SK-N-SH treated with all-trans-retinoic acid at 6 μM for 48 hours (cell line): Measurements from ENCODE around the gene SGPP2.

Experiments
- BACH2 ChIP-seq: fragments of 250-450 bp; sonication (Bioruptor Pico); IDR thresholded peaks from 2 replicates; pipeline ENCODE4 v1.9.0; 2021; ENCODE audit warnings: mild to moderate bottlenecking, borderline replicate concordance
- CREB5 ChIP-seq: fragments of 250-450 bp; sonication (Bioruptor Pico); IDR thresholded peaks from 2 replicates; pipeline ENCODE4 v1.5.1; 2020; ENCODE audit warnings: low read depth, mild to moderate bottlenecking, moderate library complexity
- CSDC2 ChIP-seq: fragments of 250-450 bp; sonication (Bioruptor Pico); IDR thresholded peaks from 2 replicates; pipeline ENCODE4 v1.5.0; 2020; ENCODE audit warnings: mild to moderate bottlenecking, moderate library complexity
- GLIS3 ChIP-seq: fragments of 250-450 bp; sonication (Bioruptor Pico); IDR thresholded peaks from 2 replicates; pipeline ENCODE4 v1.5.0; 2020; ENCODE audit warnings: mild to moderate bottlenecking, moderate library complexity
- OSR1 ChIP-seq: fragments of 250-450 bp; sonication (Bioruptor Pico); IDR thresholded peaks from 2 replicates; pipeline ENCODE4 v1.8.0; 2022; ENCODE audit warnings: moderate library complexity, mild to moderate bottlenecking, inconsistent platforms
- RARB ChIP-seq: fragments of 250-450 bp; sonication (Bioruptor Pico); IDR thresholded peaks from 2 replicates; pipeline ENCODE4 v1.8.0; 2021; ENCODE audit warnings: mild to moderate bottlenecking, moderate library complexity
- TCF4 ChIP-seq: fragments of 250-450 bp; sonication (Bioruptor Pico); IDR thresholded peaks from 2 replicates; pipeline ENCODE4 v1.8.0; 2021; ENCODE audit warnings: mild to moderate bottlenecking, moderate library complexity, borderline replicate concordance
- ZC3H10 ChIP-seq: fragments of 250-450 bp; sonication (Bioruptor Pico); IDR thresholded peaks from 2 replicates; pipeline ENCODE4 v1.5.1; 2021; ENCODE audit warnings: mild to moderate bottlenecking, moderate library complexity
- TF ChIP-seq, protein P1 (sequence below): fragments of 250-450 bp; sonication (Bioruptor Pico); IDR thresholded peaks from 2 replicates; pipeline ENCODE4 v1.5.1; 2021; ENCODE audit warnings: mild to moderate bottlenecking, moderate library complexity
- TF ChIP-seq, protein P2 (sequence below): fragments of 250-450 bp; sonication (Bioruptor Pico); IDR thresholded peaks from 2 replicates; pipeline ENCODE4 v1.8.0; 2020; ENCODE audit warnings: mild to moderate bottlenecking, moderate library complexity, borderline replicate concordance

GRCh38 chr2:222563106-222563718 is 138.9 kb downstream of the SGPP2 start:
- TF ChIP-seq GLIS3 (CRISPR knock-in tag) (no peak), CSDC2 (CRISPR knock-in tag) (no peak), OSR1 (CRISPR knock-in tag) (no peak), BACH2 (CRISPR knock-in tag) (no peak), RARB (CRISPR knock-in tag) (no peak), TCF4 (CRISPR knock-in tag) (no peak), CREB5 (CRISPR knock-in tag) (no peak), ZC3H10 (CRISPR knock-in tag) (no peak)
- TF ChIP-seq, protein P1, sequence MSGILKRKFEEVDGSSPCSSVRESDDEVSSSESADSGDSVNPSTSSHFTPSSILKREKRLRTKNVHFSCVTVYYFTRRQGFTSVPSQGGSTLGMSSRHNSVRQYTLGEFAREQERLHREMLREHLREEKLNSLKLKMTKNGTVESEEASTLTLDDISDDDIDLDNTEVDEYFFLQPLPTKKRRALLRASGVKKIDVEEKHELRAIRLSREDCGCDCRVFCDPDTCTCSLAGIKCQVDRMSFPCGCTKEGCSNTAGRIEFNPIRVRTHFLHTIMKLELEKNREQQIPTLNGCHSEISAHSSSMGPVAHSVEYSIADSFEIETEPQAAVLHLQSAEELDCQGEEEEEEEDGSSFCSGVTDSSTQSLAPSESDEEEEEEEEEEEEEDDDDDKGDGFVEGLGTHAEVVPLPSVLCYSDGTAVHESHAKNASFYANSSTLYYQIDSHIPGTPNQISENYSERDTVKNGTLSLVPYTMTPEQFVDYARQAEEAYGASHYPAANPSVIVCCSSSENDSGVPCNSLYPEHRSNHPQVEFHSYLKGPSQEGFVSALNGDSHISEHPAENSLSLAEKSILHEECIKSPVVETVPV (CRISPR knock-in tag) = no peak
- TF ChIP-seq, protein P2, sequence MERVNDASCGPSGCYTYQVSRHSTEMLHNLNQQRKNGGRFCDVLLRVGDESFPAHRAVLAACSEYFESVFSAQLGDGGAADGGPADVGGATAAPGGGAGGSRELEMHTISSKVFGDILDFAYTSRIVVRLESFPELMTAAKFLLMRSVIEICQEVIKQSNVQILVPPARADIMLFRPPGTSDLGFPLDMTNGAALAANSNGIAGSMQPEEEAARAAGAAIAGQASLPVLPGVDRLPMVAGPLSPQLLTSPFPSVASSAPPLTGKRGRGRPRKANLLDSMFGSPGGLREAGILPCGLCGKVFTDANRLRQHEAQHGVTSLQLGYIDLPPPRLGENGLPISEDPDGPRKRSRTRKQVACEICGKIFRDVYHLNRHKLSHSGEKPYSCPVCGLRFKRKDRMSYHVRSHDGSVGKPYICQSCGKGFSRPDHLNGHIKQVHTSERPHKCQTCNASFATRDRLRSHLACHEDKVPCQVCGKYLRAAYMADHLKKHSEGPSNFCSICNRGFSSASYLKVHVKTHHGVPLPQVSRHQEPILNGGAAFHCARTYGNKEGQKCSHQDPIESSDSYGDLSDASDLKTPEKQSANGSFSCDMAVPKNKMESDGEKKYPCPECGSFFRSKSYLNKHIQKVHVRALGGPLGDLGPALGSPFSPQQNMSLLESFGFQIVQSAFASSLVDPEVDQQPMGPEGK (CRISPR knock-in tag) = no peak
